Astrocyte of the cerebellum (primary cell): Measurements from ENCODE around the gene ZCCHC17.
A peak's percentile ranks its signal among the peaks of the same experiment; 100 is the strongest.

Experiments
- DNase-seq: peaks from one replicate; pipeline ENCODE4 v3.0.0-alpha.2; 2011; ENCODE audit warnings: low read depth
- H3K4me3 ChIP-seq: 2 replicates; pipeline ENCODE4 v1.5.1; 2011; ENCODE audit warnings: mild to moderate bottlenecking, low read depth, low read length, moderate library complexity
- CTCF ChIP-seq: IDR thresholded peaks from 2 replicates; pipeline ENCODE4 v1.5.1; 2012; ENCODE audit warnings: low read length, low read depth, moderate library complexity, mild to moderate bottlenecking; ENCODE audit errors: missing control alignments
- in situ Hi-C: cut with HindIII; loops from 2 replicates; pipeline ENCODE4 v1.10.0; 2017; ENCODE audit warnings: low sequenced_read_pairs

Gene ZCCHC17

DNA sequence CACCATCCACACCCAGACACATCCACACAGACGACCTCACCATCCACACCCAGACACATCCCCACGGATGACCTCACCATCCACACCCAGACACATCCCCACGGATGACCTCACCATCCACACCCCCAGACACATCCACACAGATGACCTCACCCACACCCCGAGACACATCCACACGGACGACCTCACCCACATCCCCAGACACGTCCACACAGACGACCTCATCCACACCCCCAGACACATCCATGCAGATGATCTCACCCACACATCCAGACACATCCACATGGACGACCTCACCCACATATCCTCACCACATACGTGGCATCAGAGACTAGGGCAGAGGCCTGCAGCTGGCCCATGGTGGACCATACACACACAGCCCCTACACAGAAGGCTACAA, 90.8 kb downstream of the ZCCHC17 start:
- H3K4me3 ChIP-seq = no peak overlapping the region
- in situ Hi-C loops = no loop called here
- DNase-seq = no peak
- TF ChIP-seq CTCF = no peak

- no peak overlapping the region for H3K4me3 ChIP-seq
- no peak for DNase-seq
- TF ChIP-seq CTCF = no peak
- in situ Hi-C loops = no loop called here
Measured at GRCh38 chr1:31389616-31390015, 92.8 kb downstream of the ZCCHC17 start.

- H3K4me3 ChIP-seq = no peak overlapping the region
- no peak for TF ChIP-seq CTCF
- in situ Hi-C loops = no loop called here
- no peak for DNase-seq
Measured at GRCh38 chr1:31390071-31390470, 93.2 kb downstream of the ZCCHC17 start.

DNA sequence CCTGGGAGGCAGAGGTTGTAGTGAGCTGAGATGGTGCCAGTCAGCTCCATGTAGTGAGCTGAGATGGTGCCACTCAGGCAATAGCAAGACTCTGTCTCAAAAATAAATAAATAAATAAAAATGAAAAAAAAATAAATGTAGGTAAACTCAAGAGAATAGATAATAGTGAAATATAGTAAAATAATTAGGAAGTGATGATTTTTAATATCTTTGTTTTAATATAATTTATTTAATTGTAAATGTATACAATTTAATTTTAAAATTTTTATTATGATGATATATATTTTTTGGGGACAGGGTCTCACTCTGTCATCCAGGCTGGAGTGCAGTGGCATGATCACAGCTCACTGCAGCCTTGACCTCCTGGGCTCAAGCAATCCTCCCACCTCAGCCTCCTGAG, 96.6 kb downstream of the ZCCHC17 start:
- in situ Hi-C loops = no loop called here
- TF ChIP-seq CTCF = no peak
- DNase-seq = no peak
- no peak overlapping the region for H3K4me3 ChIP-seq

DNA sequence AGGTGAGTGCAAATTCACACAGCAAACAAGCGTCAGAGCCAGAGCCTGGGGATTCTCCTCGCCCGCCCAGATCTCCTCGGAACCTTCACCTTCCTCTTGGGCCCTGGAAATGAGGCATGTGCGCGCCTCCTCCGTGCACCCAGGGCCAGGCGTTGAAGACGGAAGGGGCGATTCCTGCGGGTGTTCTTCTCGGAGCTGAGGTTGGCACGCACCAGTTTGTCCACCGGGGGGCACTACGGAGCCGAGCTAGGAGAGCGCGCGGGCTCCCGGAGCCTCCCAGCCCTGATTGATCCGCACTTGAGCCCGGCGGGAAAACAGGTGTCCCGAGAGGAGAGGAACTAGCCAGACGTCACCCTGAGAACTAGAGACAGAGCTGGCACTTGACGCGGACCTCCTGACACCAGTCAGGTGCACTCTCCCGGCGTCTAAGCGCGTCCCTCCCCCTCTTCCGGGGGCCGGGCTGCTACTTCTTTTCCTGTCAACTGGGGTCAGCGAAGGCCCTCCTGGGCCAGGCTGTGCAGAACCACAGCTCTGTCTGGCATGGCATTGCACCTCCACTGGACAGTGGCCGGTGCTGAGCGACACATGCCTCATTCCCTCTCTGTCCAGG, 97.9 kb downstream of the ZCCHC17 start:
- H3K4me3 ChIP-seq = peak overlapping the region; percentile 21
- peak; percentile 93 for TF ChIP-seq CTCF
- in situ Hi-C loops = no loop called here
- DNase-seq = no peak

- no peak for DNase-seq
- in situ Hi-C loops = no loop called here
- H3K4me3 ChIP-seq = no peak overlapping the region
- peak; percentile 30 for TF ChIP-seq CTCF
Measured at GRCh38 chr1:31396633-31397351, 100.0 kb downstream of the ZCCHC17 start.
